IPS-11a (cell line): ENCODE measurements around the gene RGP1.
A peak's percentile ranks its signal among the peaks of the same experiment; 100 is the strongest.

Experiments
- H3K4me3 ChIP-seq: one replicate; pipeline ENCODE4 v1.5.1; 2013; ENCODE audit warnings: low read depth, low read length, control low read depth

The RGP1 gene

GRCh38 chr9:35718721-35719511 lies 30.2 kb upstream of the RGP1 start:
- H3K4me3 ChIP-seq, result no peak overlapping the region

DNA sequence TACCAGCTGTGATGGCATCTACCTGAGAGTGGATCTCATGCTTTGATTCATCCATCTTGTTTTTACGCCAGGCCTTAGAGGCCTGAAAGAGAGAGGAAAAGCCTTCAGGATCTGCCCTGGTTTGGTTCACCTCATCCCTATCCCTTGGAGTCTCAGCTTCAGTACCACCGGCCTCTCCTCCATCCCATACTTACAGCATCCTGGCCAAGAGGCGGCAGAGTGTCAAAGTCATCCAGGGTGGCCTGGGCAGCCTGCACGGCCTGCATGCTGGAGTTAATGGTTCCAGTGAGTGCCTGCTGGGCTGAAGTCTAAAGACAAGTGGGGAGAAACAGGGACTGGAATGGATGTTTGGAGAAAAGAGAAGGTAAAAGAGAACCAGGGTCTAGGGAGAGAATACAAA lies 29.5 kb upstream of the RGP1 start:
- H3K4me3 ChIP-seq, result no peak overlapping the region

DNA sequence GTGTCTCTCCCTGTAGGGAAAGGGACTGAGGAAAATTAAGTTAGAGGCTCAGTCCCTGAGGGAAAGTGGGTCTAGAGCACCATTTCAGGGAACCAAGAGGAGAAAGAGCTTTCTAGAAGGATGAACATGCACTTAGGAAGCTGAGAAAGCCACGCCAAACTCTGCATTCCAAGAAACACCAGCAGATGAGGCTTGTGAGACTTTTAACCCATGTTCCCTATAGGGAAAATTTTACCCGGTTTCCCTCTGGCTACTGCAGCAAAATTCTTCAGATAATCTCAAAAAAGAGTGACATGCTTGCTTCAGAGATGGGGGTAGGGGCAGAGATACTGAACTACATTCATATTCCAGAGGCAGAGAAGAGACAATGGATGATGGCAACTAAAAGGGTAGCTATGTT lies 25.7 kb upstream of the RGP1 start:
- no peak overlapping the region for H3K4me3 ChIP-seq

DNA sequence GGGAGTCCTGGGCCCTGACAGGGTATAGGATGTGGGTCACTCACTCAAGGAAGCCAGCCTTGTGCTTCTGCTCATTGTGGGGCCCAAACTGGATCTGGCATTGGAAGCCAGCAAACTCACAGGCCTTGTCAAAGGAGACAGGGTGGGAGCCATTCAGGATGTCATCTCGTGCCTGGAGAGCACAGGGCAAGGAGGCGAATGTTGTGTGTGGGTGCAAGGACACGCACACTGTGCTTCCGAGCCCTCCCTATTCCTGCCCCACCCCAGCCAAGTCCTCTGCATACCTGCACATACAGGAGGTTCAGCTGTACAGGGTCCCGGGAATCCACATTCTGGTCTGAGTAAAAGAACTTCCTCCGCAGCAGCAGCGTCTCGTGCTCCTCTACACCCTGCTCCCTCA lies 25.2 kb upstream of the RGP1 start:
- H3K4me3 ChIP-seq, result no peak overlapping the region

GRCh38 chr9:35725362-35725761 lies 23.7 kb upstream of the RGP1 start:
- no peak overlapping the region for H3K4me3 ChIP-seq

GRCh38 chr9:35726931-35727330 lies 22.2 kb upstream of the RGP1 start:
- no peak overlapping the region for H3K4me3 ChIP-seq

GRCh38 chr9:35727676-35728040 lies 21.4 kb upstream of the RGP1 start:
- H3K4me3 ChIP-seq, result no peak overlapping the region

- no peak overlapping the region for H3K4me3 ChIP-seq
Measured at GRCh38 chr9:35728041-35728971, 20.8 kb upstream of the RGP1 start.

- H3K4me3 ChIP-seq, result no peak overlapping the region
Measured at GRCh38 chr9:35729101-35729500, 20.0 kb upstream of the RGP1 start.

DNA sequence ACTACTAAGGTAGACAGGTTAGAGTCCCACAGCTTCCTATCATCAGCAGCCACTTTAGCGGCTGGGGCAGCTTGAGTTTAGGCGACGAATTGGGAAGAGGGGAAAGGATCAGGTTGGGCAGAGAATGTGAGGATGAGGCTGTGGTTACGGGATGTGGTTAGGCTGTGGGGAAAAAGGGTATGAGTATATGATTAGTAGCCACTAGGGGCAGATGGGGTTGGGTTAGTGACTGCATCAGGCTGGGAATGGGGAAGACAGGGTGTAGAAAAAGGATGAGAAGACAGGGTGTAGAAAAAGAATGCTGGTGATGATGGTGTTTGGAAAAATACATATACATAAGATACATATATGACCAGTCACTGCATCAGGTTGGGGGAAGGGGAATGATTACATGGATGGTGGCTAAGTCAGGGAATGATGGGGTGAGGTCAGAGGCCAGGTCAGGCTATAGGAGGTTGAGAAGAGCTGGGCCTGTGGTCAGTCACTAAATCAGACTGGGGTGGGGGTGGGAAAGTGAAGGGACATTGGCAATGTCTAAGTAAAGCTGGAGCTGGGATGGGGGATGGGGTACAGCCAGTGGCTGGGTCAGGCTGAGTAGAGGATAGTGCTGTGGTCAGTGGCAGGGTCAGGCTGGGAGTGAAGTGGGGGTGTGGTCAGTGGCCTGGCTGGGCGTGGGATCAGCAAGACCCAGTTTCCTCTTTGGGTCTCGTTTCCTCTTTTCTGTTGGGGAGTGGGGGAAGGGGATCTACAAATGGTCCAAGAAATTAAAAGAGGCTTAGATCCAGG lies 19.2 kb upstream of the RGP1 start:
- no peak overlapping the region for H3K4me3 ChIP-seq

DNA sequence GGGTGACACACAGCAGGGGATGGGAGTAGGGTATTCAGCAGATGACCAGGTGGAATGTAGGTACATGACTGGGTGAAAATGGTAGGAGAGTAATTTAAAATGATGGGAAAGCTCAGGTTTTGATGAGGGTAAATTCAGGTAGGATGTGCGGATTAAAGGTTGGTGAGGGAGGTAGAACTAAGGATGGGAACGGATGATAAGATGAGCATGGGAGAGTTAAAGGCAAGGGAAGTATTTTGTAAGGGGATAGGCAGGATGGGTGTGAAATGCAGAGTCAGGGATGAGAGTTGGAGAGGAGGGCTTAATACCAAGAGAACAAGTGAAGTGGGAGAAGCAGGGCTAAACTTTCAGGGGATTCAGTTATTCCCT lies 18.6 kb upstream of the RGP1 start:
- no peak overlapping the region for H3K4me3 ChIP-seq

DNA sequence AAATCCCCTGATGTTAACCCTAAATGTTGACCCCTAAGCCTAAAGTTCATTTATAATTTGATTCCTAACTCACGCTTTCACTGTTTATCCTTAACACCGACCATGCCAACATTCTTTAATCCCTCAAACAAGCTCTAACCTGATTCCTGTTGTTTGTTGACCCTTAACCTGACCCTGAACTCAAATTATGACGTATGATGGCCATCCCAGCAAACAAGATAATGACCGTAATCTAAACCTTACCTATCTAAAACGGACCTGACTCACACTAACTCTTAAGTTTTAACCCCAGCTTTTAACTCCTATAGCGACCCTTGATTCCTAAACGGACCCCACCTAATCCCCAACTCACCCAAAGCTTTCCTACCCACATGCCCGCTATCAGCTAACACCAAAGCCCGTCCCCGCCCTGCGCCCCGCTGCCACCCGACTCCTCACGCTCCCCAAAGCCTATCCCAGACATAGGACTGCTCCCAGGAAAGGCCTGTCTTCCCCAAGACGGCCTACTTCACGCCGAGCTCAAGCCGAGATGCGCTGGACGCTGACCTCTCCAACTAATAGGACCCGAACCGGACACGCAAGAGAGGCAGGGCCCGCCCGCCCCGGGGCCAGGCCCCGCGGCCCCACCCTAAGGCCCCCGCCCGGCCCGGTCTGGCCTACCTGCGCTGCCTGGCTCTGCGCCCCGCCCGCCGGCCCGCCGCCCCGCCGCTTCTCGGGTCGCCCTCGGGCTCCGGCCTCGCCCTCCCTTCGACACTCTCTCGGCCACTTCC lies 17.5 kb upstream of the RGP1 start:
- H3K4me3 ChIP-seq, result peak overlapping the region; percentile 77

GRCh38 chr9:35732185-35732799 lies 16.8 kb upstream of the RGP1 start, which contains the start of the genes CREB3 and TLN1:
Gene CREB3, plus strand, starts transcription at chr9:35732666. Its CDS starts 107 bp downstream, at chr9:35732773.
Gene TLN1, minus strand, starts transcription at chr9:35732195. Its CDS starts 6,501 bp downstream, at chr9:35725694.
- peak within 1 kb of the TSS; percentile 77 for H3K4me3 ChIP-seq

DNA sequence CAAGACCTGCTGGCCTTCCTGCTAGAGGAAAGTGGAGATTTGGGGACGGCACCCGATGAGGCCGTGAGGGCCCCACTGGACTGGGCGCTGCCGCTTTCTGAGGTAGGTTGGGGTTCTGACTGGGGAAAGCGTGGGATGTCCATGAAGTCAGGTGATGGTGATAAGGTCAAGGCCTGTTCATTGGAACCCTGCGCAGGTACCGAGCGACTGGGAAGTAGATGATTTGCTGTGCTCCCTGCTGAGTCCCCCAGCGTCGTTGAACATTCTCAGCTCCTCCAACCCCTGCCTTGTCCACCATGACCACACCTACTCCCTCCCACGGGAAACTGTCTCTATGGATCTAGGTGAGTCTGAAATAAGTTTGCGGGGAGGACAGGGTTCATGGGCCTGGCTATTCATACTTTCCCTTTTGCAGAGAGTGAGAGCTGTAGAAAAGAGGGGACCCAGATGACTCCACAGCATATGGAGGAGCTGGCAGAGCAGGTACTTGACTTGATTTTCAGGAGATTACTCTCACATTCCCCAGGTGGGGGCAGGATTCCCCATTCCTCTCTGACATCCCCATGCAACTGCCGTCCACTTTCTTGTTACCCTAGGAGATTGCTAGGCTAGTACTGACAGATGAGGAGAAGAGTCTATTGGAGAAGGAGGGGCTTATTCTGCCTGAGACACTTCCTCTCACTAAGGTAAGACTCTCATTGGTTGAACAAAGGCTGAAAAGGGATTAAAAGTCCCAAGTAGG lies 16.1 kb upstream of the RGP1 start:
- peak overlapping the region; percentile 77 for H3K4me3 ChIP-seq

GRCh38 chr9:35734096-35734495 lies 15.0 kb upstream of the RGP1 start:
- H3K4me3 ChIP-seq, result no peak overlapping the region

DNA sequence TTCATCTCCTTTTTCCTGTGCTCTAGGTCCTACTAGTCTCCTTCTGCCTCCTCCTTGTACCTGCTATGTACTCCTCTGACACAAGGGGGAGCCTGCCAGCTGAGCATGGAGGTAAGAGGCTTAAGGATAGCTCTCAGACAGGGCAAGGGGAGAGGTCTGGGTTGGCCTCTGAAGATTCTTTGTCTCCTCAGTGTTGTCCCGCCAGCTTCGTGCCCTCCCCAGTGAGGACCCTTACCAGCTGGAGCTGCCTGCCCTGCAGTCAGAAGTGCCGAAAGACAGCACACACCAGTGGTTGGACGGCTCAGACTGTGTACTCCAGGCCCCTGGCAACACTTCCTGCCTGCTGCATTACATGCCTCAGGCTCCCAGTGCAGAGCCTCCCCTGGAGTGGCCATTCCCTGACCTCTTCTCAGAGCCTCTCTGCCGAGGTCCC lies 12.9 kb upstream of the RGP1 start:
- no peak overlapping the region for H3K4me3 ChIP-seq

DNA sequence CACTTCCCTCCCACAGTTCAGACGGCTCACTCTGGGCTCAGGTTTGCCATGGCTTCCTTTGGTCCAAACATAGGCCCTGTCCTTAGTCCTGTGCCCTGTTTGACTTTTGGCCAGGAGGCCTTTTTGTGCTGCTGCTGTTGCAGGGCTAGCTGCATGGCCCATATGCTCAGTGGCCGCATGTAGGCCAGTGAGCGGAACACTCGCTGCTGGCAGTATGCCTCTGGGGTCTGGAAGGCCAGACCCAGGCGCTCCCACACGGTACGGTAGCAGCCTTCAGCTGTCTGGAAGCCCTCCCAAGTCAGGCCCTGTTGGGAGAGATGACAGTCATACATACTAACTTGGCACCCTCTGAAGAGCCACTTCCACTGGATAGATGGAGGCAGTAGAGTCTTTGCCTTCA lies 11.9 kb upstream of the RGP1 start:
- no peak overlapping the region for H3K4me3 ChIP-seq

GRCh38 chr9:35738186-35738585 lies 10.9 kb upstream of the RGP1 start:
- no peak overlapping the region for H3K4me3 ChIP-seq

DNA sequence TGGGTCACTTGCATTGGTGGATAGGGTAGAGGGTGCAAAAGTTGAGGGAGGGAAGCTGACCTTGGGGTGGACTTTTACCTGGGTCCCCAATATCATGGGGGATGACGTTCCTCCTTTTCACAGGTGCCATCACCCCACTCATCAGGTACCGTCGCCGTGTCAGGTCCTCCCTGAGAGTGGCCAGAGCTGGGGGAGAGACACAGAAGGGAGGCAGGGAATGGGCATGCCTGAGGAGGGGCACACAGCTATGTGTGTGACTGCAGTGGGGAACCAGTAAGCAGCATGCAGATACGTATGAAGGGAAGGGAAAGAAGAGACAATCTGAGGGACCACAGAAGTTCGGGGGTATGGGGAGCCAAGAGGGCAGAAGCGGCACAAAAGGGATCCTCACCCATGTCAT lies 10.2 kb upstream of the RGP1 start:
- no peak overlapping the region for H3K4me3 ChIP-seq
